ENCODE data around the gene IL15.
"Not testable (repeated sequence)": the region's sequence is repeated elsewhere in the genome, so short reads cannot be mapped to it uniquely, and the experiment has no call there.

The IL15 gene

DNA sequence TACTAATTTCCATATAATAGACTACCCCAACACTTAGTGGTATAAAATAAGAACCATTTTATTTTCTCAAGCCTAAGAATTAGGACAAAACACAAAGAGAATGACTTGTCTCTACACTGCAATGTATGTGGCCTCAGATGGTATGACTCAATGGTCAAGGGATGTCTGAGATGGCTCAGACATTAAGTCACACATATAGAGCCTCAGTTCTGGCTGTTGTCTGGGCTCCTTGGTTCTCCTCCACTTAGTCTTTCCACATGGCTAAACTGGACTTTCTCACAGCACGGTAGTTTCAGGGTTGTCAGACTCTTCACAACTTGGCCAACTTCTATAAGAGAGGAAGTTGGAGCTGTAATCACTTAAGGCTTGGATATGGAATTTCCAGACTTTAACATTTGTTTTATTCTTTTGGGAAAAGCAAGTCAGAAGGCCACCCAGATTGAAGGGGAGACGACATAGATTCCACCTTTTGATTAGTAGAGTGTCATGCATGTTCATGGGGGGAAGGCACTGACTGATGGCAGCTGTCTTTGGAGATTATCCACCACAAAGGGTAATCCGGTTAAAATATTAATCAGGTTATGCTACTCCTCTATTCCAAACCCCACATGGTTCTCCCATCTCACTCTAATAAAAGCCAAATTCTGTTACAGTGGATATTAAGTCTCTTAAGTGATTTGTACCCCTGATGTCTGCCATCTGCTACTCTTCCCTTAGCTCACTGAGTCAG is 9.4 kb downstream of the IL15 start:
- FAIRE-seq (no peak), DNase-seq (ENCODE audit: insufficient read length, low spot score) (no peak)

DNA sequence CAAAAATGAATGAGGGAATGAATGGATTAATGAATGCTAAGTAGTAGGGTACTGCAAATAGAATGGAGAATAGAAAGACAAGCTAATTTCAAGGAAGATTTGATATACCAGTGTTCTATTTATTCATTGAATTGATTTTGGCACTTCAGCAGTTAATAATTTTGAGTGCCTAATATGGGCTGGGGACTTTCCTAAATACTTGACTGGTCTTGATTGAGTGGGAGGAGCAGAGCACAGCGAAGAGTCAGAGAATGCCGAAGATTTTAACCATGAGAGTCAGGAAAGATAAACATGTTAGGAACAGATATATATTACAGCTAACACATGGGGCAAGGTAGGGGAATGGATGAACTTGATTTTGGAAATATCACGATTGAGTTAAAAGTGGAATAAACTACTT is 10.6 kb downstream of the IL15 start:
- no peak for FAIRE-seq
- no peak for DNase-seq (ENCODE audit: insufficient read length, low spot score)

DNA sequence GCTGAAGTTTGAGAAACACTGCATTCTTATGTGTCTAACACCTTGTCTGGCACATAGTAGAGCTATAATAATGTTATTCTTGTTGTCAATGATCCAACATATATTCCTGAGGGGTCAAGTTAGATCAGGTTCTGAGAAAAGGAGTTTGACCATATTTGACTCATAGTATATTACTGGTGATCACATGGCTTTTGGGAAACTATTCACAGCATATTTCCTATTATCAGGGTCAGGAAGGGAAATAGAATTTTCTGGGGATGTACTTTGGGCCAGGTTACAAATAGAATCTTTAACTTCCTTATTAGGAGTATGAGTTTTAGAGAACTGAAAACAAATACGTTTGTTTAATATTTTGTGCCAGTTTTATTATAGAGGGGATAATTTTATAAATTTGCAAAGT is 11.6 kb downstream of the IL15 start:
- FAIRE-seq, result no peak

DNA sequence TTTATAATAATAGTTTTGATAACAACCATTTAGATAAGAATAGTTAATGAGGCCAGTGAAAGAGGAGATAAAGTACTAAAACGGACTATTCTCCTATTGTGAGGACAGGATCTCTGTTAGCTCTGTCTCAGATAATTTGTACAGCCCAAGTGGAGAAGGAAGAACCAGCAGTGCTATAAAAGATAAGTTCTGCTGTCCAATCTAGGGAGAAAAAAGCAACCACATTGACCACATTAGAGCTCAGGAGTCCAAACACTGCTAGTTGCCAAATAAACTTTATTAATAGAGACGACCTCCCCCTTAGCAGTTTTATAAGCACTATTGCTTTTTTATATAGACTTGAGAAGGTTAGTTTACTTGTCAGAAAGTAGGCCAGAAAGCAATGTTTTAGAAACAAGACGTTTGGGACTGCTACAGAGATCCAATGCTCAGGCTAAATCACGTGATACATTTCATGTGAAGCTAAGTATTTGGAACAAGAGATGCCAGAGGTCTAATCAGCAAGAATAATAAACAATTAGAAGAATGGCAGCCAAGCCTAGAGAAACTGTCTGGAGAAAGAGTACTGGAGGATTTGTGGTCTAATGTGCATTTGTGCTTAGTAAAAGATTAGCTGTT is 15.9 kb downstream of the IL15 start:
- DNase-seq (ENCODE audit: insufficient read length, low spot score) (no peak), FAIRE-seq (no peak)

More for the DNA sequence above, 11.6 kb downstream of the IL15 start:
- no peak for DNase-seq (ENCODE audit: insufficient read length, low spot score)

DNA sequence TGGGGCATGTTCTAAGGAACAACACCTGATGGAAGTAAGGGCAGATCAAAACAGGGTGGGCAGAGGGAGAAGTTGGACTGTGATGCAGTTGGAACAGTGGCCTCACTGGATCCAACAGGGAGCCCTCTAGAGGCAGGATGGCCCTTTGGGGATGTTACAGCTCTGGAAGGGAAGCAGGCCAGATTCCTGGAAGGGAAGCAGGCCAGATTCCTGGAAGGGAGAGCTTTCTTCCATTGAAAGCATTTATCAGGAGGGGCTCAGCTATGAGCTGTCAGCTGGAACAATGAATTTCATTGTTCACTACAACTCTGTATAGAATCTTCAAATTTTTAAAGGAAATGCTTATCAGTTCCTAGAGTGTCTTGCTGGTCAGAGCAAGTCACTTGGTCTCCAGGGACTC is 17.7 kb downstream of the IL15 start:
- FAIRE-seq (peak; percentile 4), DNase-seq (ENCODE audit: insufficient read length, low spot score) (no peak)

DNA sequence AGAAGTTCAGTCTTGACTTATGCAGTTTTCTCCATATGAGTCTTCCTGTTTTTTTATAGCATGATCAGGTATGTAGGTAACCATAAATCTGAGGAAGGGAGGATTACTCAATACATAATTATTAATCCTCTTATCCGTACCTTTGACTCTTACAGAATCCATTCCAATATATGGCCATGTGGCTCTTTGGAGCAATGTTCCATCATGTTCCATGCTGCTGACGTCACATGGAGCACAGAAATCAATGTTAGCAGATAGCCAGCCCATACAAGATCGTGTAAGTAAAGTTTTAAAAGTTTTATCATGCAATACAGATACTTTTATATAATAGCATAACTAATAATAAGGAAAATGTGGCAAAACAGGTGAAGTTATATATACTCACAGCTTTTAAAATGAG is 19.6 kb downstream of the IL15 start:
- FAIRE-seq (no peak), DNase-seq (ENCODE audit: insufficient read length, low spot score) (no peak)

DNA sequence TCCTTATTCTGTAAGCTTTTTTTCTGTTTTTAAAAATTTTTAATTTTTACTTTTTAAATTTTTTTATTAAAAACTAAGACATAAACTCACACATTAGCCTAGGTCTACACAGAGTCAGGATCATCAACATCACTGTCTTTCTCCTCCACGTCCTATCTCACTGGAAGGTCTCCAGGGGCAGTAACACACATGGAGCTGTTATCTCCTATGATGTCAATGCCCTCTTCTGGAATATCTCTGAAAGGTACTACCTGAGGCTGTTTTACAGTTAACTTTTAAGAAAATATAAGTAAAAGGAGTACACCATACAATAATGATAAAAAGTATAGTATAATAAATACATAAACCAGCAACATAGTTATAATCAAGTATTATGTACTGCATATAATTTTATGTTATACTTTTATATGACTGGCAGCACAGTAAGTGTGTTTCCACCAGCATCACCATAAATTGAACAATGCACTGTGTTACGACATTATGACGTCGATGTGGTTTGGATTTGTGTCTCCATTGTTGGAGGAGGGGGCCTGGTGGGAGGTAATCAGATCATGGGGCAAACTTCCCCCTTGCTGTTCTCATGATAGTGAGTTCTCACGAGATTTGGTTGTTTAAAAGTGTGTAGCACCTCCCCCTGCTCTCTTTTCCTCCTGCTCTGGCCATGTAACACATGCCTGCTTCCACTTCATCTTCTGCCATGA is 21.3 kb downstream of the IL15 start:
- peak; percentile 79 for FAIRE-seq
- no peak for DNase-seq (ENCODE audit: insufficient read length, low spot score)

DNA sequence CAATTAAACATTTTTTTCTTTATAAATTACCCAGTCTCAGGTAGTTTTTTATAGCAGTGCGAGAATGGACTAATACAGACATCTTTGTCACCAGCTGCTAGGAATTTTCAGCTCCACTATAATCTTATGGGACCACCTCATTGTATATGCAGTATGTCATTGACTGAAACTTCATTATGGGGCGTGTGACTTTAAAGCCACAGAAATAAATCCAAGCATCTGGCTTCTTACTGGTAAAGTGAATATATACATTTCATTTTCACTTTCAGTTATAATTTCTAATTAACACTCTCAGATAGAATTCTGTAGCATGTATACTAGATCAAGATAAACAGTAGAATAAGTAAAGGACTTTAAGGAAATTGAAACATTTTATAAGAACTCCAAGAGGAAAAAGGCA is 21.9 kb downstream of the IL15 start:
- FAIRE-seq, result peak; percentile 63

DNA sequence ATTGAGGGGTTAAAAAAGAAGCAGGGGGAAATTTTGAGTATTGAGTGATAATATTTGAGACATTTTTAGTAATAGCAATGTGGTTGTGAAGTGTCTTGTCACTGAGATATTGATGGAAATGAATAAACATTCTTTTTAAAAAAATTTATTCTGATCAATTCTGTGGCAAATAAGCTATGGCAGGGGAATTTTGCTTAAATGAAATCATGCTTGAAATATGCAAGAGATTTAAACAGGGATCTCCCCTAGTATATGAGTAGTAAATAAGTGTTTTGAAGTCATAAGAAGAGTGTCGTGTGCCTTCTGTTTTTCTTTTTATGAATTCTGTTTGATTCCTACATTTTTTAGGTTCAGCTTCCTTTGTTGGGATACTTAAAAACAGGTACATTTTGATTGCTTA is 23.2 kb downstream of the IL15 start:
- DNase-seq (ENCODE audit: insufficient read length, low spot score) (no peak), FAIRE-seq (peak; percentile 79)

More for the DNA sequence above, 21.9 kb downstream of the IL15 start:
- no peak for DNase-seq (ENCODE audit: insufficient read length, low spot score)

DNA sequence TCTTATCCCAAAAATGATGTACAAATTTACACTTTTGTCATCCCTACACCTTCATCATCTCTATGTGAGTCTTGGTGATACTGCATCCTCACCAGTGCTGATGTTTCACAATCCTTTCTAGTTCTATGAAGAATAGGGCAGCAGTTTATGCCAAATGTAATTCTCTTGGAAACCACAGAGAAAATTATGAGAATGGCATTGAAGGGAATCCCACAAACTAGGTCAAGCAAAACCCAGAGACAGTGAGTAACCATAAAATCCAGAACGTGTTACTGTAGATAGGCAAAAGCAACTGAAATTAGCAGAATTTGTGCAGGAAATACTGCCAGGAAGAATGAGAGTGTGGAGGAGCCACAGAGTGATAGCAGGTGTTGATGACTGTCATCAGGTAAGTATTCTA is 24.5 kb downstream of the IL15 start:
- DNase-seq (ENCODE audit: insufficient read length, low spot score) (no peak), FAIRE-seq (no peak)

DNA sequence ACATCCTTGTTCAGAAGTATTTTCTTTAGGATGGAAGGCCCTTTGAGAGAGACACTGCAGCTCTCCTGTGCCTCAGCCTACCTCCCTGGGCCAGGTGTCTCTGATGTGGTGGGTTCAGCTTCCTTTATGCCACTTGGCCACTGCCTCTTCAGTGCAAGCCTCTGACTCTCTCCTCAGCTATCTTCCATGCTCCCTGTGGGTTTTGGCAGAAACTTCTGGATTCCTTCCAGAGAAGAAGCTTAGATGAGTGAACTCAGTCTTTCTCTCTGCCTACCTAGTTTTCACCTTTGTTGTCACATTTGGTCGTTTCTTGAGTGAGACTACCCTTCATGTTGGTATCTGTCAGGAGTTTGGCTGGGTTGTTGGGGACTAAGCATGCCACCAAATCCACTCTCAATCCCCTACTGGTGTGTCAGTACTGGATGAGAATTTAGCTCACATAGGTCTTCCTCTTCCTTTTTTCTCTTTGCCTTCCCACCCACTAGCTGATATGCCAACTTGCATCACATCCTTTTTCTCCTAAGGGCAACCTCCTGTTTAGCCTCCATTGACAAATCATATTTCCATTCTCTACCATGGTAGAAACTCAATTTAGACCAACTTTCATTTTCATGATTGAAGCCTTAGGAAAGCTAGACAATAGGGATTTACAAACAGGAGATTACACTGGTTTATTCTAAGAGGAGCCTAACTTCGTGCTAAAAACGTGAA is 32.0 kb downstream of the IL15 start:
- DNase-seq (ENCODE audit: insufficient read length, low spot score), result no peak
- FAIRE-seq, result no peak

DNA sequence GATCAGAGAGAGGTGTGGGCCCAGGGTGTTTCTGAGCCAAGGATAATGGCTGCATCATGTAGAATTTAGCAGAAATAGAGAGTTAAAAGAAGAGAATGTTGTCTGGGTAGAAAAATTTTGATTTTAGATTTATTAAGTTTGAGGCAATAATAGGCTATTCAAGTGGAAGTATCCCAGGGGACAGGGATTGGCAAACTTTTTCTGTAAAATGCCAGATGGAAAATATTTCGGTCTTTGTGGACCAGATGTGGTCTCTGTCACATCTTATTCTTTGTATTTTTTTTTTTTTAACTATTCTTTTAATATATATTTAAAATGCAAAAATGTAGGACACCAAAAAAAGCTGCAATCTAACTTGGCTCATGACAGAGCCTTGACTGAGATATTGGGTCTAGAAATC is 33.1 kb downstream of the IL15 start:
- no peak for DNase-seq (ENCODE audit: insufficient read length, low spot score)
- FAIRE-seq, result no peak

DNA sequence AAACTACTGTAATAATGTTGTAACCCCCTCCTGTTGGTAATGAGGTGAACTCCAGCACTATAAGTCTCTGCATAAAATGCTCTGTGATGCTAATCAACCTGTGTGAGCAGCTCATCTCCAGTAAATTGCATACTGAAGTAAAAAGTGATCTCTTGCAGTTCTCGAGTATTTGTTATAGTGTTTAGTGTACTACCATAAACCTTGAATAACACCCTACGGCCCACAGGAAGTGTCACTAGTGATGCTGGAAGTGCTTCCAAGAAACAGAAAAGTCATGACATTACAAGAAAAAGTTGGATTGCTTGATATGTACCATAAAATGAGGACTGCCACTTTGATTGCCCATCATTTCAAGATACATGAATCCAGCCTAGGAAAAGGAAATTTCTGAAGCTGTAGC is 39.0 kb downstream of the IL15 start:
- FAIRE-seq, result no peak

DNA sequence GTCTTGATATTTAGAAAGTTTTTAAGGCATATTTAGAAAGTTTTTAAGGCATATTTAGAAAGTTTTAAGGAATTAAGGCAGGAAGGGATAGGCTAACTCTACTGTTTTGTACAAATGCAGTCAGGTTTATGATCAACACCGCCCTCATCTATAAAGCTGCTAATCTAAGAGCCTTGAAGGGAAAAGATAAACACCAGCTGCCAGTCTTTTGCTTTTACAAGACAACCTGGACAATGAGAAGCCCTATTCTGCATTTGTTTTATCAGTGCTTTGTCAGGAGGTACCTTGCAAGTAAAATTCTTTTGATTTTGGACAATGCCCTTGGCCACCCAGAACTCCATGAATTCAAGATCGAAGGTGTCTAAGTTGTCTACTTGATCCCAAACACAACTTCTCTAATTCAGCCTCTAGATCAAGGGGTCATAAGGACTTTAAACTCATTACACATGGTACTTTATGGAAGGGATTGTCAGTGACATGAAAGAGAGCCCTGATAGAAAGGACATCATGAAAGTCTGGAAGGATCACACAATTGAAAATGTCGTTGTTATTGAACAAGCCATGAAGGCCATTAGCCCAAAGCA is 39.8 kb downstream of the IL15 start:
- FAIRE-seq (no peak), DNase-seq (ENCODE audit: insufficient read length, low spot score) (no peak)

More for the DNA sequence above, 39.0 kb downstream of the IL15 start:
- no peak for DNase-seq (ENCODE audit: insufficient read length, low spot score)

DNA sequence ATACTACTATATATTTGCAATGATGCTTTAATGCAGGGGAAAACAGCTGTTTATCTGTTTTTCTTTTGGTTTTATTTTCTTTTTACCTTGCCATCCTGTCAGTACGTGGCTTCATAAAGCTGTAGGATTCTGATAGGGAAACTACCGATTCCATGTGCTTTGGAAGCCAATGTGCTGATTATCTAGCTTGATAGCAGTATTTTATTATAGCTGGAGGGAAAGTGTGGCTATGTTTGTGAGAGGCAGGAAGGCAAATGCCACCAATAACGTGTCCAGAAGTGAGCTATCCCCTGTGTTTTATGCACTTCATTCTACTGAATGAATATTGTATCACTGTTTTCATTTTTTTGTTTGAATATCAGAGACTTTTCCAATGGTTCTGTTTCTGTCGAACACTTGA is 43.7 kb downstream of the IL15 start:
- FAIRE-seq (no peak), DNase-seq (ENCODE audit: insufficient read length, low spot score) (no peak)

DNA sequence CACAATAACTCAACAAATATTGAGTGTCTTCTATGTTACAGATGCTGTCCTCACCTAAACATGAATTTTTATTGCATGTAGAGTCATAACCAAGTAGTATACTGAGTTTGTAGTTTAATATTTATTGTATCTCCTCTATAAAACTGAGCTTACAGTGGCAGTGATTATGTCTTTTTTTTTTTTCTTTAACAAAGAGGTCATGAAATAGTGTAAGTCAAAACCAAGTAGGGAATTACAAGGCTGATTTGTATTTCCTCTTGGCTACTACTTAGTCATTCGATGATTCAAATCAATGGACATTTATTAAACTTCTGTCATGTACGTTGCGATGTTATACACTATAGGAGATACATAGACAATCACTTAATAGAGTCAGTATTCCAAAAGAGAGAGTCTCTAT is 48.4 kb downstream of the IL15 start:
- FAIRE-seq (no peak), DNase-seq (ENCODE audit: insufficient read length, low spot score) (no peak)

DNA sequence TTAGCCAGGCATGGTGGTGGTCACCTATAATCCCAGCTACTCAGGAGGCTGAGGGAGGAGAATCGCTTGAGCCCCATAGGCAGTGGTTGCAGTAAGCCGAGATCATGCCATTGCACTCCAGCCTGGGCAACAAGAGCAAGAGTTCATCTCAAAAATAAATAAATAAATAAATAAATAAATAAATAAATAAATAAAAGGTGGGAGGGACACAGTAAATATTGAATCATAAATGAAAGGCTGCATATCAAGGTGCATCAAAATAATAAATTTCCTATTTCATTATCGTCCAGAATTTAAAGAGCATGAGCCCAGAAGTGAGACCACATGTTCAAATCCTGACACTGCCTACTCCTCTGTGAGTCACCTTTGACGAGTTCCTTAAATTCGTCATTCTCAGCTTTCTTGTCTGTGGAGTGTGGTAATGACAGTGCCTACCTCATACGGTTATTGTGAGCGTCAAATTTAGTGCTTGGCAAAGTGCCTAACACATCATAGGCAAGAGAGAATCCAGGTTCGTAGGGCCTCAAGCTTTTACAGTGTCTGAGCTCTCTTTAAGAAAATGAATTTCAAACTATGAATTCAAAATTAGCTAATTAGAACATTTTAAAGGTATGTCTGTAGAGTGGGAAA is 49.9 kb downstream of the IL15 start:
- DNase-seq (ENCODE audit: insufficient read length, low spot score) (no peak), FAIRE-seq (no peak)

DNA sequence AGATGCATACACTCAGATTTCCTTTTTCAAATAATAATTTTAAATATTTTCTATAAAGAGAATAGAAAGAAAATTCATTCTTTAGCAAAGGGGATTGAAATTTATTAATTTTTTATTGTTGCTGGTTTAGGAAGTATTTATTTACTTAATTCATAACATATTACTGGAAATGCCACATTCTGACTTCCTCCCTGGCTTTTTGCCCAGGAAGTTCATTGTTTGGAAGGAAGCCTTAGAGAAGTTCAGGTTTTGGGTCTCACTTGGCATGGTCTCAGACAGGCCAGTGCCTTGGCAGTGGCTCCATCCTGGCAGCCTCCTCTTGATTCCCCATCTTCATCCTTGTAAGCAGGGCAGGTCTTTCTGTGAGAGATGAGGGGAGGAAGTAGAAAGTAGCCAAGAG is 50.5 kb downstream of the IL15 start:
- DNase-seq (ENCODE audit: insufficient read length, low spot score), result no peak
- FAIRE-seq, result no peak

DNA sequence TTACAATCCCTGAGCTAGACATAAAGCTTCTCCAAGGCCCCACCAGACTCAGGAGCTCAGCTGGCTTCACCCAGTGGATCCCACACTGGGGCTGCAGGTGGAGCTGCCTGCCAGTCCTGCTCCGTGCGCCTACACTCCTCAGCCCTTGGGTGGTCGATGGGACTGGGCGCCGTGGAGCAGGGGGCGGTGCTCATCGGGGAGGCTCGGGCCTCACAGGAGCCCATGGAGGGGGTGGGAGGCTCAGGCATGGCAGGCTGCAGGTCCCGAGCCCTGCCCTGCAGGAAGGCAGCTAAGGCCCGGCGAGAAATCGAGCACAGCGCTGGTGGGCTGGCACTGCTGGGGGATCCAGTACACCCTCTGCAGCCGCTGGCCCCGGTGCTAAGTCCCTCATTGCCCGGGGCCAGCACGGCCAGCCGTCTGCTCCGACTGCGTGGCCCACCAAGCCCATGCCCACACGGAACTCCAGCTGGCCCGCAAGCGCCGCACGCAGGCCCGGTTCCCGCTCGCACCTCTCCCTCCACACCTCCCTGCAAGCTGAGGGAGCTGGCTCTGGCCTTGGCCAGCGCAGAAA is 53.4 kb downstream of the IL15 start:
- not testable (repeated sequence) for FAIRE-seq; DNase-seq (ENCODE audit: insufficient read length, low spot score)

DNA sequence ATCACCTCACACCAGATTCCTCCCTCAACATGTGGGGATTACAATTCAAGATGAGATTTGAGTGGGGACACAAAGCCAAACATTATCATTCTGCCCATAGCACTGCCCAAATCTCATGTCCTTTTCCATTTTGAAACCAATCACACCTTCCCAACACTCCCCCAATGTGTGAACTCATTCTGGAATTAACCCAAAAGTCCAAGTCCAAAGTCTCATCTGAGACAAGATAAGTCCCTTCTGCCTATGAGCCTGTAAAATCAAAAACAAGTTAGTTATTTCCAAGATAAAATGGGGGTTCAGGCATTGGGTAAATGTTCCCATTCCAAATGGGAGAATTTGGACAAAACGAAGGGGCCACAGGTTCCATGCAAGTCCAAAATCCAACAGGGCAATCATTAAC is 54.9 kb downstream of the IL15 start:
- DNase-seq (ENCODE audit: insufficient read length, low spot score); FAIRE-seq: not testable (repeated sequence)

Data from GM19239 (cell line).